A549 (cell line): ENCODE measurements around the gene ADAT1.

ENCODE experiments used
- MAZ ChIP-seq: fragments of 150-350 bp; IDR thresholded peaks from 2 replicates; pipeline ENCODE4 v1.6.1; 2014; ENCODE audit warnings: antibody characterized with exemption, low read depth, low read length, borderline replicate concordance
- TF ChIP-seq, protein P1 (sequence below): fragments of 450-650 bp; IDR thresholded peaks from 2 replicates; pipeline ENCODE4 v1.6.1; 2014; ENCODE audit warnings: antibody characterized with exemption

DNA sequence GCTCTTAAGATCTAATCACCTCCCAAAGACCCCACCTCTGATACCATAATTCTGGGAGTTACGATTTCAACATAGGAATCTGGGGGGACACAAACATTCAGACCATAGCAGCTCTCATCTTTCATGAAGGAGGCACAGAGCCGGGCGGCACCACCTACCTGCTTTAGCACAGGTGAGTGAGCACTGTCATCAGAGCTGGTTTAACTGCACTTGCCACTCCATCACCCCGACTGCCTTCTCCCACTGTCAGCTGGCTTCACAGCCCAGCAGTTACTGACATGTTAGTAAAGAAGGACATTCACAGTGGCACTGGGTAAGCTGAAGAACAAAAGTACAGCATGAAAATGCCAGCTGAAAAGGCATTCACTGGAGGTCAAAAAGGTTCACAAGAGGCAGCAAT, 34.4 kb downstream of the ADAT1 start:
- TF ChIP-seq MAZ, result no peak
- TF ChIP-seq, protein P1, sequence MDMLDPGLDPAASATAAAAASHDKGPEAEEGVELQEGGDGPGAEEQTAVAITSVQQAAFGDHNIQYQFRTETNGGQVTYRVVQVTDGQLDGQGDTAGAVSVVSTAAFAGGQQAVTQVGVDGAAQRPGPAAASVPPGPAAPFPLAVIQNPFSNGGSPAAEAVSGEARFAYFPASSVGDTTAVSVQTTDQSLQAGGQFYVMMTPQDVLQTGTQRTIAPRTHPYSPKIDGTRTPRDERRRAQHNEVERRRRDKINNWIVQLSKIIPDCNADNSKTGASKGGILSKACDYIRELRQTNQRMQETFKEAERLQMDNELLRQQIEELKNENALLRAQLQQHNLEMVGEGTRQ, result no peak
